T-cell (primary cell): ENCODE measurements around the gene SLC22A7. TPM values are rescaled to one million over a fixed set of nuclear protein-coding genes. Genes with fewer than 3 reads are reported as not detected.

ENCODE experiments used
- ATAC-seq, 4 experiments: fragments of 200-7000 bp in 3 of 4; fragments of 150-1000 bp in 1 of 4; cut with Tn5 transposase; replicated peaks in 1 of 4; 1 replicate in 3 of 4; 2 replicates in 1 of 4; pipeline ENCODE4 v1.10.0; 2021; ENCODE audit warnings: moderate library complexity in 3 of 4, mild to moderate bottlenecking in 2 of 4, moderate number of reproducible peaks in 1 of 4
- CTCF ChIA-PET, 2 donors: fragments of 300-600 bp; sonication (Branson Sonifier 250); formaldehyde crosslinking; loops; one replicate each; lab custom pipeline; 2022; ENCODE audit warnings: antibody characterized with exemption in 2 of 2; lab: Charles Lee
- POLR2A ChIA-PET, 2 donors: fragments of 300-600 bp; sonication (Branson Sonifier 250); formaldehyde crosslinking; loops; one replicate each; lab custom pipeline; 2022; ENCODE audit warnings: antibody characterized with exemption in 2 of 2; lab: Charles Lee
- DNase-seq, 35 experiments: peaks; one replicate each; pipeline versions ENCODE4 v3.0.0 to v3.0.0-alpha.2; 2013 to 2023
- H3K27ac ChIP-seq: one replicate; pipeline ENCODE4 v1.5.1; 2013; ENCODE audit warnings: low read length
- H3K27me3 ChIP-seq, 2 experiments: replicated peaks in 1 of 2; 1 replicate in 1 of 2; 2 replicates in 1 of 2; pipeline versions ENCODE4 v1.6.1 to v1.7.0; 2013; ENCODE audit warnings: low read length in 1 of 2, mixed read lengths in 1 of 2; ENCODE audit not compliant: control insufficient read depth in 2 of 2, insufficient read depth in 2 of 2; ENCODE audit errors: extremely low read depth in 1 of 2
- H3K36me3 ChIP-seq, 2 donors: 1 replicate in 1 of 2; 2 replicates in 1 of 2; pipeline versions ENCODE4 v1.6.1 to v1.7.0; 2013; ENCODE audit warnings: low read length in 1 of 2; ENCODE audit not compliant: control insufficient read depth in 2 of 2, insufficient read depth in 1 of 2; ENCODE audit errors: extremely low read depth in 1 of 2
- H3K4me1 ChIP-seq, 2 experiments: 1 replicate in 1 of 2; 2 replicates in 1 of 2; pipeline versions ENCODE4 v1.6.1 to v1.7.0; 2013; ENCODE audit warnings: low read length in 2 of 2, mixed read lengths in 1 of 2; ENCODE audit not compliant: insufficient read depth in 2 of 2, control insufficient read depth in 1 of 2; ENCODE audit errors: extremely low read depth in 1 of 2
- H3K4me3 ChIP-seq, 2 donors: 1 replicate in 1 of 2; 2 replicates in 1 of 2; pipeline versions ENCODE4 v1.5.1 to v1.7.0; 2013; ENCODE audit warnings: mild to moderate bottlenecking in 2 of 2, low read length in 1 of 2, moderate library complexity in 1 of 2; ENCODE audit not compliant: control insufficient read depth in 1 of 2; ENCODE audit errors: extremely low read depth in 1 of 2
- H3K9me3 ChIP-seq: 2 replicates; pipeline ENCODE4 v1.7.0; 2013
- H3K27ac Mint-ChIP-seq, 2 donors: one replicate each; pipeline ENCODE4 v1.8.0; 2020 to 2021; ENCODE audit warnings: mild to moderate bottlenecking in 2 of 2, mixed read lengths in 2 of 2
- H3K27me3 Mint-ChIP-seq, 2 donors: one replicate each; pipeline ENCODE4 v1.8.0; 2021 to 2022; ENCODE audit warnings: mixed read lengths in 2 of 2
- H3K36me3 Mint-ChIP-seq: one replicate; pipeline ENCODE4 v1.8.0; 2021; ENCODE audit warnings: mixed read lengths
- H3K4me1 Mint-ChIP-seq, 3 donors: one replicate each; pipeline ENCODE4 v1.8.0; 2020 to 2022; ENCODE audit warnings: mixed read lengths in 3 of 3, mild to moderate bottlenecking in 1 of 3
- H3K4me3 Mint-ChIP-seq, 3 donors: one replicate each; pipeline ENCODE4 v1.8.0; 2020 to 2022; ENCODE audit warnings: mild to moderate bottlenecking in 3 of 3, mixed read lengths in 3 of 3, moderate library complexity in 3 of 3
- H3K9me3 Mint-ChIP-seq, 3 donors: one replicate each; pipeline ENCODE4 v1.8.0; 2020 to 2022; ENCODE audit warnings: mixed read lengths in 3 of 3
- WGBS: methylation state at CpG from one replicate; pipeline ENCODE4 v1.1.5; 2013; ENCODE audit warnings: missing lambda C conversion rate; ENCODE audit not compliant: insufficient coverage; 5-methylcytosine and 5-hydroxymethylcytosine counted together
- total RNA-seq, 35 experiments: library from RNA in 6 of 35; stranded (reverse) in 6 of 35; fragments of 120-200 nt in 1 of 35; gene quantifications; one replicate each; pipeline versions ENCODE4 v1.2.1 to v1.2.4 and lab custom pipeline; 2013 to 2026

Gene SLC22A7
- total RNA-seq, 5 donors from 2014 or later (not counting 1 experiment from before 2014, with no cell fraction given): not detected

DNA sequence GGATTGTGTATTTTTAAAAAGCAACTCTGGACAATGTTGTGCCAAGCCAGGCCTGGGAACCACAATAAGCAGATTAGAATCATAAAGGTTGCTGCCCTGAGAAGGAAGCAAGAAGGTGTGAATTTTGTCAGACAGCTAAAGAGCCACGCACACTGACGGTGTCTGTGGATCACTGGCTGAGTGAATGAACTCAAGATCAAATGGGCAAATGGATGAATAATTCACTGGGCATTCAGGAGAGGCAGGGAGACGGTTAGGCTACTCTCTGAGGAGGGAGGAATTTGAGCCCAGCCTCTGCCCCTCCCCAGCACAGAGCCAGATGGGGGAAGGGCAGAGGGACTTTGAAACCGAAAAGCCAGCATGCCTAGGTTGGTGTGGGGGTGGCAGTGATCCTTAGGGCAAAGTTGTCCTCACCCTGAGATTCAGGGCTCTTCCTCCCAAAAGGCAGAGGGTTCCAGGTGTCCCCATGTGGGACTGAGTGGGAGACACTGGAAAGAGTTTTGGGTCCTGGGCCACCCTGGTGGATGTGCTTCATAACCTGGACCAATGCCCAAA lies 19.5 kb upstream of the SLC22A7 start:
- Histone ChIP-seq H3K4me3 (no peak overlapping the region), H3K27ac (no peak overlapping the region), H3K27me3 (peaks cover 0 to 75% of the 10 kb centered on the region in 2 experiments), H3K36me3 (no peaks in the 10 kb centered on the region), H3K9me3 (no peaks in the 10 kb centered on the region), H3K4me1 (peaks cover 0 to 24% of the 10 kb centered on the region in 2 experiments)
- 37% methylated on average over 2 of the region's 4 CpGs for WGBS
- Mint-ChIP-seq H3K27me3 (peaks cover 30 to 46% of the 10 kb centered on the region in 2 donors), H3K9me3 (no peaks in the 10 kb centered on the region), H3K4me1 (peaks cover 6 to 17% (median 12%) of the 10 kb centered on the region in 3 donors), H3K27ac (peak overlapping the region in 1 of 2 donors; percentile 1), H3K36me3 (no peaks in the 10 kb centered on the region), H3K4me3 (no peak overlapping the region)
- DNase-seq (no peak), ATAC-seq (no peak)
- CTCF ChIA-PET: no interaction called here
- POLR2A ChIA-PET: interaction anchor here in 1 of 2 donors (0.6 kb wide), 1 partner anchor 22 kb away, joined by 4 read pairs; no protein-coding TSS in a partner anchor

DNA sequence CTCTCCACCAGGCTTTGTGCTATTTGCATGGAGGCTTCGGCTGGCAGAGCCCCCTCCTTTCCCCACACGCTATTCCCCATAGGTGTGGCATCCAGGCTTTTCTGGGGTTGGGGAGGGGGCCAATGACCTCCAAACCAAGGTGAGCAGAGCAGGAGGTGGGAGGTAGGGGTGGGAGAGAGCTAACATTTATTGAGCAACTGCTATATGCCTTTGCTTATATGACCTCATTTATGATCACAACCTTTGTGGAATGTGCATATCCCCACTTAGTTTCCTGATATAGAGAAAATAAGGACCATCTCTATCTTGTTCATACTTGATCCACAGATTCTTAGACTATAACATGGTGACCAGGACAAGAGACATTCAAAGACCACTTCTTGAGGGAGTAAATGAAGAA lies 17.8 kb upstream of the SLC22A7 start:
- WGBS: no CpG with 5 or more reads among the region's 2 CpGs
- no peak overlapping the region for H3K4me3 ChIP-seq
- peaks cover 0 to 18% of the 10 kb centered on the region in 2 experiments for H3K4me1 ChIP-seq
- no peak overlapping the region for H3K27ac ChIP-seq
- DNase-seq (no peak), ATAC-seq (no peak)
- ChIA-PET POLR2A (no interaction called here), CTCF (interaction anchor here in 1 of 2 donors (0.6 kb wide), 1 partner anchor 129 kb away, joined by 4 read pairs; no protein-coding TSS in a partner anchor)
- Mint-ChIP-seq H3K27me3 (peaks cover 30 to 43% of the 10 kb centered on the region in 2 donors), H3K4me3 (no peak overlapping the region), H3K36me3 (no peaks in the 10 kb centered on the region), H3K4me1 (peaks cover 4 to 12% (median 10%) of the 10 kb centered on the region in 3 donors), H3K27ac (no peak overlapping the region), H3K9me3 (no peaks in the 10 kb centered on the region)
- H3K9me3 ChIP-seq: no peaks in the 10 kb centered on the region
- no peaks in the 10 kb centered on the region for H3K36me3 ChIP-seq
- H3K27me3 ChIP-seq: peaks cover 0 to 74% of the 10 kb centered on the region in 2 experiments

DNA sequence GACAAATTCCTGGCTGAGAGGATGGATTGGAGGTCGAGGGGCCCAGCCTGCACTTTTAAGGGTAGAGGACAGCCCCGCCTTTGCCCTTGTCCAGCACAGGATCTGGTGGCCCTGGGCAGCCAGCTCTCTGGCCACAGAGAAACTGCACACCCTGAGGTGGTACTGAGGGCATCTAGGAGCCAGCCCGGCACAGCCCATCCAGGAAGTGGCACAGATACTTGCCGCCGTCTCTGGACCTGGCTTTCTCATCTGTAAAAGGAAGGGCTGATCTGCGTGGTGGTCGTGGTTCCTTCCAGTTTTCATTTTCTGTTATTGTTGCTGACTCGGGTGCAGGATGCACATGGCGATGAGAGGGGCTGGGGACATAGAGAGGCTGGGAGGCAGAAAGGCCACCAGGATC lies 16.0 kb upstream of the SLC22A7 start:
- Histone ChIP-seq H3K27ac (no peak overlapping the region), H3K36me3 (no peaks in the 10 kb centered on the region), H3K4me3 (no peak overlapping the region), H3K4me1 (peaks cover 0 to under 1% of the 10 kb centered on the region in 2 experiments), H3K9me3 (no peaks in the 10 kb centered on the region), H3K27me3 (peaks cover 0 to 71% of the 10 kb centered on the region in 2 experiments)
- Mint-ChIP-seq H3K4me3 (no peak overlapping the region), H3K27ac (no peak overlapping the region), H3K4me1 (peaks cover under 1 to 2% (median 2%) of the 10 kb centered on the region in 3 donors), H3K27me3 (peaks cover 37 to 45% of the 10 kb centered on the region in 2 donors), H3K9me3 (no peaks in the 10 kb centered on the region), H3K36me3 (no peaks in the 10 kb centered on the region)
- WGBS: 46% methylated on average over 9 of the region's 9 CpGs
- ChIA-PET CTCF (no interaction called here), POLR2A (no interaction called here)
- ATAC-seq (no peak), DNase-seq (no peak)

DNA sequence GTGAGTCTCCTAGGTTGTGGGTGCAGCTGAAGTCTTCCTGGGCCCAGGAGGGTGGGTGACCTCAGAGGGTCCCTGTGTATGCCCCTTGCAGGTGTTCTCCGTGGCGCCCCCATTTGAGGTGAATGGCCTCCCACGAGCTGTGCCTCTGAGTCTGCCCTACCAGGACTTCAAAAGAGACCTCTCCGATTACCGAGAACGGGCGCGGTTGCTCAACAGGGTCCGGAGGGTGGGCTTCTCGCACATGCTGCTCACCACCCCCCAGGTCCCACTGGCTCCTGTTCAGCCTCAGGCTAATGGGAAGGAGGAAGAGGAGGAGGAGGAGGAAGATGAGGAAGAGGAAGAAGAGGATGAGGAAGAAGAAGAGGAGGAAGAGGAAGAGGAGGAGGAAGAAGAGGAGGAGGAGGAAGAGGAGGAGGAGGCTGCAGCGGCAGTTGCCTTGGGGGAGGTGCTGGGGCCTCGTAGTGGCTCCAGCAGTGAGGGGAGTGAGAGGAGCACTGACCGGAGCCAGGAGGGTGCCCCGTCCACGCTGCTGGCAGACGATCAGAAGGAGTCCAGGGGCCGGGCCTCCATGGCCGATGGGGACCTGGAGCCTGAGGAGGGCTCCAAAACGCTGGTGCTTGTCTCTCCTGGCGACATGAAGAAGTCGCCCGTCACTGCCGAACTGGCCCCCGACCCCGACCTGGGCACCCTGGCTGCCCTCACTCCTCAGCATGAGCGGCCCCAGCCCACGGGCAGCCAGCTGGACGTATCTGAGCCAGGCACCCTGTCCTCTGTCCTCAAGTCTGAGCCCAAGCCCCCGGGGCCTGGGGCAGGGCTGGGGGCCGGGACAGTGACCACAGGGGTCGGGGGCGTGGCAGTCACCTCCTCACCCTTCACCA lies 15.2 kb upstream of the SLC22A7 start:
- Mint-ChIP-seq H3K36me3 (no peaks in the 10 kb centered on the region), H3K9me3 (no peaks in the 10 kb centered on the region), H3K27me3 (peaks cover 35 to 40% of the 10 kb centered on the region in 2 donors), H3K27ac (peak overlapping the region in 1 of 2 donors; percentile 16), H3K4me3 (no peak overlapping the region), H3K4me1 (peaks cover 0 to 2% (median 0%) of the 10 kb centered on the region in 3 donors)
- DNase-seq (no peak), ATAC-seq (no peak)
- Histone ChIP-seq H3K4me1 (no peaks in the 10 kb centered on the region), H3K4me3 (no peak overlapping the region), H3K27me3 (peaks cover 0 to 63% of the 10 kb centered on the region in 2 experiments), H3K9me3 (no peaks in the 10 kb centered on the region), H3K27ac (no peak overlapping the region), H3K36me3 (no peaks in the 10 kb centered on the region)
- POLR2A ChIA-PET: no interaction called here
- CTCF ChIA-PET: no interaction called here
- WGBS: 78% methylated on average over 25 of the region's 32 CpGs

DNA sequence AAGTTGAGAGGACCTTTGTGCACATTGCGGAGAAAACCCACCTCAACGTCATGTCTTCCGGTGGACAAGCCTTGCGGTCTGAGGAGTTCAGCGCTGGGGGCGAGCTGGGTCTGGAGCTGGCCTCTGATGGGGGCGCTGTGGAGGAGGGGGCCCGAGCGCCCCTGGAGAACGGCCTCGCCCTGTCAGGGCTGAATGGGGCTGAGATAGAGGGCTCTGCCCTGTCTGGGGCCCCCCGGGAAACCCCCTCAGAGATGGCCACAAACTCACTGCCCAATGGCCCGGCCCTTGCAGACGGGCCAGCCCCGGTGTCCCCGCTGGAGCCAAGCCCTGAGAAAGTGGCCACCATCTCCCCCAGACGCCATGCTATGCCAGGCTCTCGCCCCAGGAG lies 14.6 kb upstream of the SLC22A7 start:
- Histone ChIP-seq H3K4me1 (no peaks in the 10 kb centered on the region), H3K4me3 (no peak overlapping the region), H3K9me3 (no peaks in the 10 kb centered on the region), H3K36me3 (no peaks in the 10 kb centered on the region), H3K27me3 (peaks cover 0 to 65% of the 10 kb centered on the region in 2 experiments), H3K27ac (no peak overlapping the region)
- DNase-seq (no peak), ATAC-seq (no peak)
- CTCF ChIA-PET: no interaction called here
- H3K4me1 Mint-ChIP-seq: peaks cover 0 to 2% (median 0%) of the 10 kb centered on the region in 3 donors
- H3K9me3 Mint-ChIP-seq: no peaks in the 10 kb centered on the region
- peaks cover 33 to 38% of the 10 kb centered on the region in 2 donors for H3K27me3 Mint-ChIP-seq
- H3K4me3 Mint-ChIP-seq: no peak overlapping the region
- POLR2A ChIA-PET: no interaction called here
- H3K27ac Mint-ChIP-seq: no peak overlapping the region
- 92% methylated on average over 18 of the region's 18 CpGs for WGBS
- no peaks in the 10 kb centered on the region for H3K36me3 Mint-ChIP-seq

DNA sequence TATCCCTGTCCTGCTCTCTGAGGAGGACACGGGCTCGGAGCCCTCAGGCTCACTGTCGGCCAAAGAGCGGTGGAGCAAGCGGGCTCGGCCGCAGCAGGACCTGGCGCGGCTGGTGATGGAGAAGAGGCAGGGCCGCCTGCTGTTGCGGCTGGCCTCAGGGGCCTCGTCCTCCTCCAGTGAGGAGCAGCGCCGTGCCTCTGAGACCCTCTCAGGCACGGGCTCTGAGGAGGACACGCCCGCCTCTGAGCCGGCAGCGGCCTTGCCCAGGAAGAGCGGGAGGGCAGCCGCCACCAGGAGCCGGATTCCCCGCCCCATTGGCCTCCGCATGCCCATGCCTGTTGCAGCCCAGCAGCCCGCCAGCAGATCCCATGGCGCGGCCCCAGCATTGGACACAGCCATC lies 14.2 kb upstream of the SLC22A7 start:
- Histone ChIP-seq H3K27me3 (peaks cover 0 to 61% of the 10 kb centered on the region in 2 experiments), H3K4me1 (no peaks in the 10 kb centered on the region), H3K4me3 (no peak overlapping the region), H3K36me3 (no peaks in the 10 kb centered on the region), H3K9me3 (no peaks in the 10 kb centered on the region), H3K27ac (no peak overlapping the region)
- ATAC-seq: no peak
- ChIA-PET CTCF (no interaction called here), POLR2A (no interaction called here)
- H3K4me1 Mint-ChIP-seq: peaks cover 0 to 2% (median 0%) of the 10 kb centered on the region in 3 donors
- H3K4me3 Mint-ChIP-seq: no peak overlapping the region
- 94% methylated on average over 24 of the region's 27 CpGs for WGBS
- no peaks in the 10 kb centered on the region for H3K9me3 Mint-ChIP-seq
- no peak for DNase-seq
- H3K36me3 Mint-ChIP-seq: no peaks in the 10 kb centered on the region
- H3K27me3 Mint-ChIP-seq: peaks cover 32 to 38% of the 10 kb centered on the region in 2 donors
- H3K27ac Mint-ChIP-seq: no peak overlapping the region
